ENCODE data around the gene INO80E.

The INO80E gene

GRCh38 chr16:29993191-29993902, 2.7 kb upstream of the INO80E start:
- no peak for DNase-seq

GRCh38 chr16:29993903-29994599, 2.0 kb upstream of the INO80E start:
- no peak for DNase-seq

- peak in 1 of 2 experiments; percentile 64 for DNase-seq
Observed at GRCh38 chr16:29994600-29995323, 1.3 kb upstream of the INO80E start.

DNA sequence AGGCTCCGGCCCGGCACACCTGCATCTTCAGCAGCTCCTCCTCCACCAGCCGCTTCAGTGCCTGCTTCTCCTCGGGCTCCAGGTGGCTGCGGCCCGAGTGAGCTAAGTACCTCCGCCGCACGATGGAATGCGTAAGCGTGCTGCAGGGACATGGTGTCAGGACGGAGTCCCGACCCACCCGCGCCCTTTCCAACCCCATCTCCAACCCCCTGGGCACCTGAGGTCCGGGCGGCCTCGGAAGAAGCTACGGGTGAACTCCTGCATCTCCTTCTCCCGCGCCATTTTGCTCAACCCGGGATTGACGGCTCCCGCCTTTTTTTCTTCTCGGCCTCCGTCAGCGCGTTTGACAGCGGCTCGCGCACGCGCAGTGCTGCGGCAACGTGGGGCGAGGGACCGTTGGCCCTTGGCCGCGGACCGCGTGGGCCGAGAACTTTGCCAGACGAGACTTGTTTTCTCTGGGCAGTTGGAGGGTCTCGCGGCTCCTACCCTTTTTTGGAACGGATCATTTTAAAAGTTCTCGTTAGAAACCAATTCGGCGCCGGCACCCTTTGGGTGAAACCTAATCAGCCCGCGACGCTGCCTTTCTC, 624 bp upstream of the INO80E start, which contains the start of gene HIRIP3:
Gene HIRIP3 (minus strand): TSS at position 294 of the 587 bp plus-strand sequence. CDS start 12 bp downstream, at position 282.
- DNase-seq: peak; percentile 67 to 95

- DNase-seq: no peak
Observed at GRCh38 chr16:29996766-29997250, 767 bp downstream of the INO80E start.

GRCh38 chr16:29999605-30000004, 3.6 kb downstream of the INO80E start:
- DNase-seq: no peak

DNA sequence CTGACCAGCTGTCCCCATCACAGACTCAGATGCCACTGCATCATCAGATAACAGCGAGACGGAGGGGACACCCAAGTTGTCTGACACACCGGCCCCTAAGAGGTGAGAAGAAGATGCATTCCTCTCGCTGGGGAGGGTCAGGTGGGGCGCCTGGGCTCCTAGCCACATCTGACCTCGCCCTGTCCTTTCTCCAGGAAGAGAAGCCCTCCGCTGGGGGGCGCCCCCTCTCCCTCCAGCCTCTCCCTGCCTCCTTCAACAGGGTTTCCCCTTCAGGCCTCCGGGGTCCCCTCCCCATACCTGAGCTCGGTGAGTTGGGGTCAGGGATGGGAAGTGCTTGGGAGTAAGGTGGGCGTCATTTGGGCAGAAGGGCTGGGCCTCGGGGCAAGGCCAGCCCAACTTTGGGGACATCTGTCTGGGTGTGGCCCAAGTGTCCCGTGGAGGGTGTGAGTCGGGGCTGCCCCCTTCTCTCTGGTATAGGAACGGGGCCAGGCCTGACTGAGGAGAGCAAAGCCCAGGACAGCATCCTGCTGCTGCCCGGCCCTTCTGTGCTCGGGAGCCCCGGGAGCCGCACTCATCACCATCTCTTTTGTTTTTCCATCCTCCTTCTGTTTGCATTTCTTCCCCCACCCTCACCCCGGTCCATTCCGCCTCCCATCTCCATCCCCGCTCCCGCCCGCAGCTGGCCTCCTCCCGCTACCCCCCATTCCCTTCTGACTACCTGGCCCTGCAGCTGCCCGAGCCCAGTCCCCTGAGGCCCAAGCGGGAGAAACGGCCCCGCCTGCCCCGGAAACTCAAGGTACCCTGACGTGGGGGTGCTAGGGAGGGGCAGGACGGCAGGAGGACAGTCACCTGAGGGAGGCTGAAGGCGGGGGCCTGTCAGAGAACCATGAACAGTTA, 4.9 kb downstream of the INO80E start:
- DNase-seq: no peak

DNA sequence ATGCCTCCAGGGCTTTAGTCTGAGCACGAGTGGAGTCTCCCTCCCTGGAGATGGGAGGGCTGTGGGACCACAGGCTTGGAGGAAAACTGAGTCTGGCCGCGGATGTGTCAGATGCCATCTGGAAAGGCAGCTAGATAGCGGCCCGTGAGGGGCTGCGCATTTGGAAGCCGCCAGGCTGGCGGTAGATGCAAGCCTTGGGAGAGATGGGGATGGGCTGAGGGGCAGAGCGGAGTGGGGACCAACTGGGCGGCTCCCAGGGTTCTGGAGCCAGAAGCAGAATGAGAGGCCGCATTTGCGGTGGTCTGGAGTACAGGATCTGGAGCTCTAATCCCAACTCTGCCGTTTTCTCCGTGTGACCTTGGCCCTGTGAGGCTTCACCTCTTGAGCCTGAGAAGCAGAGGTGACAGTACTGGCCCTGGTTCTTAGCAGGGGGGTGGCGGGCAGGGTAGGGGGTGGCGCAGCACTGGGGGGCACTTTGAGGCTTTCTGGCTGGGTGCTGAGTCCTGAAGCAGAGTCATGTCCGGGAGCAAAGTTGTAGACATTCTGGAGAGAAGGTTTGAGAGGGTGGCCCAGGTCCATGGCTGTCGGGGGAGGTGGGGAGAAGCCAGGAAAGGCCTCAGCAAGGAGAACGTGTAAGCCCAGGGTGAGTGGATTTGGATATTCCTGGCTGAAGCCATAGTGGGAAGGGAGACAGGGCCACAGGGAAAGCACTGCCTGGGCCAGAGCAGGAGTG, 6.7 kb downstream of the INO80E start:
- no peak for DNase-seq

GRCh38 chr16:30003670-30004423, 7.8 kb downstream of the INO80E start:
- DNase-seq: no peak

DNA sequence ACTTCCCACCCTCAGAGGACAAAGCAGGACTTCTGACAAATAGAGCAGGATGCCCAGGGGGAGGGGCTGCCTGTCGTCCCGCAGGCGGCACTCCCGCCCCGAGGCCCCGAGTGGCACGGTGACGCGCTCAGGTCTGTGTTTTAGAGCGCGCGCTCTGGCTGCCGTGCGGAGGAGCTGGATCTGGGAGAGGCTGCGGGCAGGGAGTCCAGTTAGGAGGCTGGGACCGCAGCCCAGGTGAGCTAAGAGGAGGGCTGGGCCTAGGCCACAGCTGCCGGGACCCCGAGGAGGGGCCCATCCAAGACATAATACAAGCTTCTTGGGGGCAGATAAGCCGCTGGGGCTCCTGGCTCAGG, 8.4 kb downstream of the INO80E start:
- no peak for DNase-seq

- DNase-seq: no peak
Observed at GRCh38 chr16:30004811-30005242, 8.8 kb downstream of the INO80E start.

GRCh38 chr16:30005341-30006094, 9.5 kb downstream of the INO80E start:
- DNase-seq: no peak

DNA sequence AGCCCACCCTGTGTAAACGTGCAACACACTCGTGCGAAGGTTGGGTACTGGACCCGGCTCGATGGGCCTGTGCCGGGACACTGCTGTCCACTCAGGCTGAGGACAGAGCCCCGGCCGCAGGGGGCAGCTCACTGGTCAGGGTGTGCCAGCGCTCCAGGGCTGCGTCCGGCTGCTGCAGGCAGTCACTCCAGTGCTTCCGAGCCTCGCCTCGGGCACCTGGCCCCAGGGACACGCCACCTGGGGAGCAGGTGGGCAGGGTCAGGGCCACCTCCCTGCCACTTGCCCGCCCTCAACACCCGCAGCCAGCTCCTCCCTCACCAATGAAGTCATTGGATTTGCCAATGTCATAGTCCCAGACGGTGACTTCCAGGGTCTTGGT, 10.0 kb downstream of the INO80E start:
- DNase-seq: no peak

GRCh38 chr16:30006659-30007377, 10.8 kb downstream of the INO80E start:
- DNase-seq: no peak

DNA sequence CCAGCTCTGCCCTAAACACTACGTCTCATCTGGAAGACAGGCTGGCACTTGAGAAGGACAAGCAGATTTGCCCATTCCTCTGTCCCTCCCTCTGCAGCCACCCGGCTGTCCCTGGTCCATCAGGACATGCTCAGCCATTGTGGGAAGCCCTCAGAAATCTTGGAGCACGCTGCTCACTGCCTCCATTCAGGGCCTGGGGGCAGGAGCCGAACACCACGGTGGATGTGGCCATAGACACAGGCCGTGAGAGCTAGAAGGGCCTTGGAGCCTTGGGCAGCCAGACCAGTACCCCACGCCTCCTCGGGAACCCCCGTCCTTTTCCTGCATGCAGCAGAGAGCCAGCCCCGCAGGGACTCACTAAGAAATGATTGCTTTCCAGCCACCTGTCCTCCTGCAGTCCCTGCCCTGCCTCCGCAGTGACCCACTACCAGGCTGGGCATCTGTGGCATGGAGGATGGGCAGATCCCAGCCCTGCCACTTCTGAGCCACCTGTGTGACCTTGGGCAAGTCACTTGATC, 11.4 kb downstream of the INO80E start:
- no peak for DNase-seq

DNA sequence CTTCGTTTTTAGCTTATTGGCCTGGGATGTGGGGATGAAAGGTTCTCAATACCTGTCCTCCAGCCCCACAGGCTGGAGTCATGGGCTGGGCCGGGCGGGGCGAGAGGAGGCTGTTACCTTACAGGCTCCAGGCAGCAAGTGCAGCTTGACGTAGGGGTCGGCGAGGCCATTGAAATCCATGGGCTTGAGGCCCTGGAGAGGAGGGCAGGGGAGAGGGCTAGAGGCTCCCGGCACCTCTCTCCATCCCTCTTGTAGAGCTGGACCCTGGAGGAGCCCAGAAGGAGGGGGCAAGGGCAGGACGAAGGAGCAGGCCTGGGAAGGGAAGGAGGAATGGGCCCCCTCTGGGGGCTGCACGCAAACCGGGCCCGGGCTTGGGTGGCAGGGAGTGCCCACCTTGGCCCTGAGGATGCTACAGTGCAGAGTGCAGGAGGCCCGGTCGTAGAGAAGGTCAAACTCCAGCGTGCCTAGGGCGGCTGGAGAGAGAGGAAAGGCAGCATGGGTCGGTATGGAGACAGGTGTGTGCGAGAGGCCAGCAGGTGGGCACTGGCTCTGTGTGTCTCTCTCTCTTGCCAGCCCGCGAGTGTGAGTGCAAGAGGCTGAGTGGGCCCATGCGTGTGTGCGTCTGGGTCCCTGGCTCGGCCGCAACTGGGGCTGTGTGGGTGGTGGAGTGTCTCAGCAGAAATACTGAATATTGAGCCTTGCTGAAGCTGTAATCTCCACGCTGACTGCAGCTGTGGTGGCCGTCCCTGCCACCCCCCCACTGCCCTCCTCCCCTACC, 13.2 kb downstream of the INO80E start:
- no peak for DNase-seq

DNA sequence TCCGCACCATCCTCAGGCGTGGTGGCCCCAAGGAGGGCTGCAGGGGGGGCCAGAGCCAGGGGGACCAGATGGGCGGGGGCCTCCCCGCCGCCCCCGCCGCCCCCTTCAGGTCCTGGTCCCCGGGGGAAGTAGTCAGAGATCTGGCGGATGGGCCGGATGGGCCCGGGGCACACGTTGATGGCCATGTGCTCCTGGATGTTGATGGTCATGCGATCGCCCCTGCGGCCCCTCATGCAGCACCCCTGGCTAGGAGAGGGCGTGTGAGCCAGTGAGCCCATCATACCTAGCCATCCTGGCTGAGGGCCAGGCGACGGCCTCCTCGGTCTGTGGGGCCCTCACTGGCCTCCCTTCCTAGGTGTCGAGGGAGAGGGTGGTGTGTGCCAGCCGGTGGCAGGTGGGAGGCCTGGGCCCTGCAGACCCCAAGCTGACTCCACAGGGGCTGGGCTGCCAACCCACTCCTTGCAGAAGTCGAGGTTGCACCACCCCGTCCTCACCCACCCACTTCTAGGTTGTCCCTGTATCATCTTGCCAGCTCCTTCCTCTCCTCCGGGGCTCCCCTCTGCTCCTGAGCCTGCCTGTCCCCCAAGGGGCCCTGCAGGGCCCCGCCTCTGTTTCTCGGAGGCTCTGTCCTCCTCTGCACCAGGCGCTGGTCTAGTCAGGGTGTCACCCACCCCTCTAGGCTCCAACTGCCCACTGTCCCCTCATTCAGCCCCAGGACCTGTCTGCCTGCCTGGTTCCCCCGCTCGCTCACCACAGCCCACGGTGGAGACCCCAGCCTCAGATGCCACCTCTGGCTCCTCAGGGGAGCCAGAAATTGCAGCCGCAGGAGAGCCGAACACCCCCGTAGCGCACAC, 14.2 kb downstream of the INO80E start:
- no peak for DNase-seq

Data from NCI-H446 (cell line).